Transverse colon (tissue), 4 donors: ENCODE measurements around the gene VKORC1. TPM values are rescaled to one million over a fixed set of nuclear protein-coding genes. Genes with fewer than 3 reads are reported as not detected.

ENCODE experiments used
- DNase-seq: peaks from one replicate; pipeline ENCODE4 v3.0.0-alpha.2; 2019
- H3K27ac ChIP-seq, 4 donors: fragments of 200-600 bp; sonication (generic); 2 replicates each; pipeline ENCODE4 v1.5.1; 2016 to 2018; ENCODE audit warnings: inconsistent platforms in 4 of 4
- H3K27me3 ChIP-seq: fragments of 200-600 bp; sonication (generic); 2 replicates; pipeline ENCODE4 v1.5.1; 2017; ENCODE audit warnings: inconsistent platforms
- H3K36me3 ChIP-seq, 4 donors: fragments of 200-600 bp; sonication (generic); 2 replicates each; pipeline ENCODE4 v1.5.1; 2017 to 2019; ENCODE audit warnings: inconsistent platforms in 4 of 4
- H3K4me1 ChIP-seq, 4 donors: fragments of 200-600 bp; sonication (generic); 2 replicates each; pipeline ENCODE4 v1.5.1; 2017 to 2020; ENCODE audit warnings: inconsistent platforms in 4 of 4
- H3K4me3 ChIP-seq, 4 donors: fragments of 200-600 bp; sonication (generic); 1 replicate in 1 of 4; 2 replicates in 3 of 4; pipeline versions ENCODE4 v1.5.1 to v1.6.1; 2017 to 2019; ENCODE audit warnings: inconsistent platforms in 4 of 4
- H3K9me3 ChIP-seq, 2 donors: fragments of 200-600 bp; sonication (generic); 2 replicates each; pipeline ENCODE4 v1.5.1; 2017 to 2019; ENCODE audit warnings: inconsistent platforms in 2 of 2
- CTCF ChIP-seq, 5 experiments: fragments of 200-600 bp in 3 of 5; fragments of 450-650 bp in 2 of 5; sonication (generic) in 3 of 5; IDR thresholded peaks; 1 replicate in 2 of 5; 2 replicates in 3 of 5; pipeline ENCODE4 v1.5.1; 2016 to 2017; ENCODE audit warnings: antibody characterized with exemption in 5 of 5, inconsistent platforms in 3 of 5, mild to moderate bottlenecking in 2 of 5, moderate library complexity in 1 of 5
- EP300 ChIP-seq: sonication (generic); formaldehyde crosslinking; IDR thresholded peaks from one replicate; pipeline ENCODE4 v1.6.1; 2017; ENCODE audit warnings: antibody characterized with exemption, low read depth
- POLR2A ChIP-seq: fragments of 450-650 bp; IDR thresholded peaks from one replicate; pipeline ENCODE4 v1.6.1; 2016; ENCODE audit warnings: antibody characterized with exemption, mild to moderate bottlenecking, moderate library complexity
- POLR2AphosphoS5 ChIP-seq, 3 donors: sonication (generic); formaldehyde crosslinking; IDR thresholded peaks; one replicate each; pipeline ENCODE4 v1.6.1; 2016; ENCODE audit warnings: antibody characterized with exemption in 3 of 3
- WGBS, 2 donors: methylation state at CpG; one replicate each; pipeline ENCODE4 v1.1.5; 2018; ENCODE audit warnings: low coverage in 1 of 2; 5-methylcytosine and 5-hydroxymethylcytosine counted together
- in situ Hi-C, 4 donors: fragments of 200-750 bp; cut with MboI; loops; one replicate each; pipeline versions ENCODE4 v1.15.0 to v1.15.1; 2017; ENCODE audit warnings: low sequenced_read_pairs in 3 of 4, low pct_ligation_motif_present in 1 of 4, low pct_unique_long_range_greater_than_20kb in 1 of 4
- intact Hi-C: fragments of 100-400 bp; cut with DNase I; formaldehyde crosslinking; loops from one replicate; pipeline ENCODE4 v1.15.1; 2023; ENCODE audit warnings: low total_unique reads
- total RNA-seq, 4 donors: library from RNA; depleted of rRNA; stranded (reverse); fragments of >200 nt; gene quantifications; one replicate each; pipeline ENCODE4 v1.1.0, GENCODE V29; 2016

Gene VKORC1
- total RNA-seq, 4 donors from 2014 or later: 29.5 to 89.0 (median 72.0) TPM

- Histone ChIP-seq H3K4me3 (no peak overlapping the region), H3K36me3 (peaks cover 0 to 23% (median 11%) of the 10 kb centered on the region in 4 donors), H3K9me3 (no peaks in the 10 kb centered on the region), H3K27ac (no peak overlapping the region), H3K27me3 (no peaks in the 10 kb centered on the region), H3K4me1 (no peaks in the 10 kb centered on the region)
- intact Hi-C loops: no loop called here
- no peak for TF ChIP-seq POLR2A
- in situ Hi-C loops: no loop called here
- 49% methylated on average over 5 of the region's 5 CpGs; no CpG with 5 or more reads in 1 of the 2 donors for WGBS, 2 donors
- no peak for DNase-seq
These were observed 11.0 kb downstream of the VKORC1 start for GRCh38 chr16:31083556-31083955.

DNA sequence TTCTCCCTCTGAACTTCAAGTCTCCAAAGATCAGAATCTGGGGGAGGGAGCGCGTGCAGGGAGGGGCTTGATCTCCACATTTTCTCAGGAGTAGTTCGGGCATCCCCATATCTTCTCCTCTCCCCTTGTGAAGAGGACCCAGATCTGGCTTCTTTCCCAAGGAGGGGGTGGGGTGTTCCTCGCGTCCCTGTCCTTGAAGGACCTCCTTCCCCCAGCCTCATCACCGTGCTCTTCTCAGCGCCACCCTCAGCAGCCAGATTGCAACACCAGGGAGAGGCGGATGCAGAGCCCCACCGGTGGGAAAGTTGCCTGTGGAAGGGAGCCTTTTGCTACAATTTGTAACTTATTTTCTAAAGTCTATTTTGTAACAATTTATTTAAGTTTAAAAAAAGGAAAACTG is 11.5 kb downstream of the VKORC1 start:
- Histone ChIP-seq H3K4me1 (no peaks in the 10 kb centered on the region), H3K36me3 (peaks cover 0 to 28% (median 13%) of the 10 kb centered on the region in 4 donors), H3K27ac (no peak overlapping the region), H3K4me3 (no peak overlapping the region), H3K9me3 (no peaks in the 10 kb centered on the region), H3K27me3 (no peaks in the 10 kb centered on the region)
- intact Hi-C loops: no loop called here
- no peak for TF ChIP-seq CTCF (IDR thresholded peaks at IDR 0.05)
- TF ChIP-seq POLR2AphosphoS5 (IDR thresholded peaks at IDR 0.05): no peak
- no peak for TF ChIP-seq POLR2A
- TF ChIP-seq EP300: no peak
- in situ Hi-C loops: no loop called here
- DNase-seq: no peak
- WGBS, 2 donors: 80 to 83% methylated on average over 1 to 9 of the region's 9 CpGs

GRCh38 chr16:31082368-31083045 is 12.1 kb downstream of the VKORC1 start:
- no peak for DNase-seq
- Histone ChIP-seq H3K4me3 (no peak overlapping the region), H3K9me3 (no peaks in the 10 kb centered on the region), H3K4me1 (no peaks in the 10 kb centered on the region), H3K27me3 (no peaks in the 10 kb centered on the region), H3K36me3 (peaks cover 0 to 34% (median 16%) of the 10 kb centered on the region in 4 donors), H3K27ac (no peak overlapping the region)
- 75 to 100% methylated on average over 2 to 14 of the region's 14 CpGs for WGBS, 2 donors
- TF ChIP-seq POLR2AphosphoS5 (IDR thresholded peaks at IDR 0.05): no peak
- TF ChIP-seq CTCF (IDR thresholded peaks at IDR 0.05): no peak
- TF ChIP-seq POLR2A: no peak
- TF ChIP-seq EP300: no peak
- intact Hi-C loops: no loop called here
- in situ Hi-C loops: no loop called here

GRCh38 chr16:31081428-31082351 is 12.9 kb downstream of the VKORC1 start:
- in situ Hi-C loops: no loop called here

More at GRCh38 chr16:31081428-31082351, 12.9 kb downstream of the VKORC1 start:
- TF ChIP-seq CTCF (IDR thresholded peaks at IDR 0.05) (no peak), EP300 (no peak), POLR2AphosphoS5 (IDR thresholded peaks at IDR 0.05) (no peak), POLR2A (no peak)
- no peak for DNase-seq
- H3K4me3 ChIP-seq: no peak overlapping the region
- no peaks in the 10 kb centered on the region for H3K27me3 ChIP-seq
- intact Hi-C loops: no loop called here
- H3K36me3 ChIP-seq: peaks cover 0 to 42% (median 16%) of the 10 kb centered on the region in 4 donors
- no peaks in the 10 kb centered on the region for H3K9me3 ChIP-seq
- no peak overlapping the region for H3K27ac ChIP-seq
- no peaks in the 10 kb centered on the region for H3K4me1 ChIP-seq
- 82 to 100% methylated on average over 1 to 26 of the region's 26 CpGs for WGBS, 2 donors
